Neural progenitor cell (in vitro differentiated cells): Measurements from ENCODE around the gene DDAH2.

Experiments used
- CTCF ChIP-seq: fragments of 200-600 bp; sonication (generic); IDR thresholded peaks from 2 replicates; pipeline ENCODE4 v1.5.1; 2017; ENCODE audit warnings: antibody characterized with exemption, mild to moderate bottlenecking
- EZH2phosphoT487 ChIP-seq: fragments of 200-600 bp; sonication (generic); IDR thresholded peaks from 2 replicates; pipeline ENCODE4 v1.6.1; 2017; ENCODE audit warnings: antibody characterized with exemption

GRCh38 chr6:31687860-31688693 is 41.0 kb downstream of the DDAH2 start:
- no peak for TF ChIP-seq CTCF
- TF ChIP-seq EZH2phosphoT487 = no peak
